Smooth muscle cell of the brain vasculature (primary cell): ENCODE results near the gene CPN2.

Source experiments
- DNase-seq: peaks from one replicate; pipeline ENCODE4 v3.0.0-alpha.2; 2012; ENCODE audit warnings: low read depth, low spot score

The CPN2 gene

GRCh38 chr3:194313560-194314387 lies 37.4 kb downstream of the CPN2 start:
- no peak for DNase-seq

- DNase-seq, result no peak
These were observed 38.3 kb downstream of the CPN2 start for GRCh38 chr3:194312743-194313281.

- no peak for DNase-seq
These were observed 38.9 kb downstream of the CPN2 start for GRCh38 chr3:194312186-194312742.

- DNase-seq, result no peak
These were observed 40.1 kb downstream of the CPN2 start for GRCh38 chr3:194311000-194311399.

- DNase-seq, result no peak
These were observed 40.9 kb downstream of the CPN2 start for GRCh38 chr3:194310060-194310835.

- DNase-seq, result no peak
These were observed 42.3 kb downstream of the CPN2 start for GRCh38 chr3:194308601-194309449.

GRCh38 chr3:194307849-194308248 lies 43.3 kb downstream of the CPN2 start:
- no peak for DNase-seq

- no peak for DNase-seq
These were observed 44.1 kb downstream of the CPN2 start for GRCh38 chr3:194306771-194307640.

- no peak for DNase-seq
These were observed 44.9 kb downstream of the CPN2 start for GRCh38 chr3:194306109-194306686.

GRCh38 chr3:194305356-194306108 lies 45.6 kb downstream of the CPN2 start:
- no peak for DNase-seq

- no peak for DNase-seq
These were observed 46.8 kb downstream of the CPN2 start for GRCh38 chr3:194304186-194304917.

GRCh38 chr3:194303749-194304148 lies 47.4 kb downstream of the CPN2 start:
- DNase-seq, result no peak

GRCh38 chr3:194301730-194302129 lies 49.4 kb downstream of the CPN2 start:
- no peak for DNase-seq

- no peak for DNase-seq
These were observed 50.2 kb downstream of the CPN2 start for GRCh38 chr3:194300936-194301335.

- DNase-seq, result no peak
These were observed 50.8 kb downstream of the CPN2 start for GRCh38 chr3:194300382-194300758.

- DNase-seq, result no peak
These were observed 52.5 kb downstream of the CPN2 start for GRCh38 chr3:194298331-194299227.

GRCh38 chr3:194296454-194297263 lies 54.5 kb downstream of the CPN2 start:
- DNase-seq, result no peak
